Left lung (tissue), 14 donors: Measurements from ENCODE around the gene BEST2. TPM values are rescaled to one million over a fixed set of nuclear protein-coding genes. Genes with fewer than 3 reads are reported as not detected.

Experiments used
- ATAC-seq: fragments of 200-7000 bp; cut with Tn5 transposase; one replicate; pipeline ENCODE4 v1.9.1; 2020; ENCODE audit warnings: moderate library complexity
- DNase-seq, 4 donors: peaks; one replicate each; pipeline ENCODE4 v3.0.0-alpha.2; 2013 to 2020
- H3K27ac ChIP-seq, 2 donors: fragments of 200-600 bp; sonication (generic) in 1 of 2; one replicate each; pipeline versions ENCODE4 v1.5.0 to v1.8.0; 2020 to 2021
- H3K27me3 ChIP-seq, 2 donors: fragments of 200-600 bp; sonication (generic) in 1 of 2; one replicate each; pipeline versions ENCODE4 v1.5.0 to v1.8.0; 2020 to 2021
- H3K36me3 ChIP-seq, 2 donors: fragments of 200-600 bp; sonication (generic) in 1 of 2; one replicate each; pipeline versions ENCODE4 v1.5.0 to v1.8.0; 2020 to 2021
- H3K4me1 ChIP-seq, 2 donors: fragments of 200-600 bp; one replicate each; pipeline ENCODE4 v1.8.0; 2021
- H3K4me3 ChIP-seq, 2 donors: fragments of 200-600 bp; sonication (generic) in 1 of 2; one replicate each; pipeline versions ENCODE4 v1.5.0 to v1.8.0; 2020 to 2021; ENCODE audit warnings: mild to moderate bottlenecking in 1 of 2
- H3K9me3 ChIP-seq, 2 donors: fragments of 200-600 bp; sonication (generic) in 1 of 2; one replicate each; pipeline versions ENCODE4 v1.5.0 to v1.8.0; 2020 to 2021
- intact Hi-C, 2 donors: fragments of 100-400 bp; cut with DNase I; formaldehyde crosslinking; loops; one replicate each; pipeline versions ENCODE4 v1.11.2 to v1.14.2; 2022
- long read RNA-seq, 12 donors: library from polyadenylated mRNA in 2 of 12; unstranded in 2 of 12; transcript quantifications; one replicate each; pipeline ENCODE4 v2.0.0 and lab custom pipeline, GENCODE V29; 2019 to 2026
- polyA plus RNA-seq, 6 donors: library from polyadenylated mRNA; unstranded; fragments of 120-200 nt; gene quantifications; one replicate each; pipeline ENCODE4 v1.2.1, GENCODE V29; 2013; ENCODE audit not compliant: insufficient read length in 6 of 6
- total RNA-seq, 2 donors: library from RNA; stranded (reverse); fragmentation: NEBNext Ultra II Directional; extraction: Animal tissue kit (Norgen Biotek cat#: 25700); gene quantifications; one replicate each; pipeline ENCODE4 v1.2.1, GENCODE V29; 2021
- TF ChIP-seq, protein P1 (sequence below), 2 donors: fragments of 200-600 bp; sonication (generic) in 1 of 2; IDR thresholded peaks; one replicate each; pipeline versions ENCODE4 v1.5.0 to v1.8.0; 2021; ENCODE audit warnings: antibody characterized with exemption in 2 of 2
- donor health status: DM: no; HTN: yes; CAD: no.
- donor health status: DM: no; HTN: no; CAD: no.

Gene BEST2
- total RNA-seq (not detected), polyA plus RNA-seq (under 1 TPM in 4 of 6 donors, not detected in 2; 0.08 to 0.17 (median 0.12) TPM)
- long read RNA-seq, donor 1, result 0 reads
- long read RNA-seq, donor 2, result 0 reads
- long read RNA-seq, donor 3, result 0 reads
- long read RNA-seq, donor 4, result 0 reads
- long read RNA-seq, donor 5, result 0 reads
- long read RNA-seq, donor 6, result 0 reads
- long read RNA-seq, donor 7, result 0 reads
- long read RNA-seq, donor 8, result 0 reads
- long read RNA-seq, donor 9, result 0 reads
- long read RNA-seq, donor 10, result 0 reads
- long read RNA-seq, donor 11, result 0 reads
- long read RNA-seq, donor 12, result 0 reads

DNA sequence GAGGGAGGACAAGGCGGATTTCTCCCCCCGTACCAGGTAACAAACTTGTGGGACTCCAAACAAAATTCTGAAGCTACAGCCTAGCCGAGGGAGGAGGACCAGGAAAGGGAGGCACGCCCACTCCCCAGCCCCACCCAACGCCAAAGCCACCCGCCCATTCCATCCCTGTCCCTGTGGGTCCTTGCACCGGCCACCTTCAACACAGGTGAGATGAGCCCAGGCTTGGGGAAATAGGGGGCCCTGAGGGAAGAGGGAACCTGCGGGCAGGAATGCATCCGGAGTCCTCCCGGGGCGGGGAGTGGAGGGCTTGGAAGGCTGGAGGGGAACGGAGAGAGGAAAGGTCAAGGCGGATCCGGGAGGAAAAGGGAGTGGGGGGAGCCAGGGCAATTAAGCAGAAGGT lies at the start of gene BEST2:
Gene BEST2, plus strand, starts transcription at position 157 of the 400 bp plus-strand sequence. CDS start 802 bp downstream, outside the sequence.
- DNase-seq, result no peak
- H3K4me1 ChIP-seq, result peaks cover 0 to 8% of the 10 kb centered on the region in 2 donors
- peaks cover 0 to 6% of the 10 kb centered on the region in 2 donors for H3K9me3 ChIP-seq
- TF ChIP-seq, protein P1, sequence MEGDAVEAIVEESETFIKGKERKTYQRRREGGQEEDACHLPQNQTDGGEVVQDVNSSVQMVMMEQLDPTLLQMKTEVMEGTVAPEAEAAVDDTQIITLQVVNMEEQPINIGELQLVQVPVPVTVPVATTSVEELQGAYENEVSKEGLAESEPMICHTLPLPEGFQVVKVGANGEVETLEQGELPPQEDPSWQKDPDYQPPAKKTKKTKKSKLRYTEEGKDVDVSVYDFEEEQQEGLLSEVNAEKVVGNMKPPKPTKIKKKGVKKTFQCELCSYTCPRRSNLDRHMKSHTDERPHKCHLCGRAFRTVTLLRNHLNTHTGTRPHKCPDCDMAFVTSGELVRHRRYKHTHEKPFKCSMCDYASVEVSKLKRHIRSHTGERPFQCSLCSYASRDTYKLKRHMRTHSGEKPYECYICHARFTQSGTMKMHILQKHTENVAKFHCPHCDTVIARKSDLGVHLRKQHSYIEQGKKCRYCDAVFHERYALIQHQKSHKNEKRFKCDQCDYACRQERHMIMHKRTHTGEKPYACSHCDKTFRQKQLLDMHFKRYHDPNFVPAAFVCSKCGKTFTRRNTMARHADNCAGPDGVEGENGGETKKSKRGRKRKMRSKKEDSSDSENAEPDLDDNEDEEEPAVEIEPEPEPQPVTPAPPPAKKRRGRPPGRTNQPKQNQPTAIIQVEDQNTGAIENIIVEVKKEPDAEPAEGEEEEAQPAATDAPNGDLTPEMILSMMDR (IDR thresholded peaks at IDR 0.05), result no peak
- intact Hi-C loops, result no loop called here
- H3K36me3 ChIP-seq, result peaks cover 0 to 16% of the 10 kb centered on the region in 2 donors
- peaks cover 0 to 60% of the 10 kb centered on the region in 2 donors for H3K27me3 ChIP-seq
- no peak for ATAC-seq
- no peak within 1 kb of the TSS for H3K4me3 ChIP-seq
- no peak within 1 kb of the TSS for H3K27ac ChIP-seq

DNA sequence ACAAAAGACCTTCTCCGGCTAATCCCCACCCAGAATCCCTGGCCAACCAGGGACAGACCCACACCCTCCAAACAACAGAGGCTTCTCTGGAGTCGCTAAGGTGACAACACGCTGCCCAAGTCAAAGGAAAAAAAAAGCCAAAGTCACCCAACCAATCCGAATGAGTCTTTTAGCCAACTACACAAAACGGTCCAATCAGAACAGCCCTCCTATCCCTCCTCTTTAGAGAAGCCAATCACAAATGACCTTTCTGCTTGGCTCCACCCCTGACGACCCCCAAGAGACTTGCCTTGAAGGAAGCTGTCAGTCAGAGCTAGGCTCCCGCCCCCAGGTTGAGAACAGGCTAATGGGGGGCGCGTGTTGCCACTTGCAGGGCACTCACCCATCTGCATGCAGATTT lies 48.5 kb upstream of the BEST2 start:
- TF ChIP-seq, protein P1 (IDR thresholded peaks at IDR 0.05), result no peak
- peaks cover 0 to 95% of the 10 kb centered on the region in 2 donors for H3K36me3 ChIP-seq

DNA sequence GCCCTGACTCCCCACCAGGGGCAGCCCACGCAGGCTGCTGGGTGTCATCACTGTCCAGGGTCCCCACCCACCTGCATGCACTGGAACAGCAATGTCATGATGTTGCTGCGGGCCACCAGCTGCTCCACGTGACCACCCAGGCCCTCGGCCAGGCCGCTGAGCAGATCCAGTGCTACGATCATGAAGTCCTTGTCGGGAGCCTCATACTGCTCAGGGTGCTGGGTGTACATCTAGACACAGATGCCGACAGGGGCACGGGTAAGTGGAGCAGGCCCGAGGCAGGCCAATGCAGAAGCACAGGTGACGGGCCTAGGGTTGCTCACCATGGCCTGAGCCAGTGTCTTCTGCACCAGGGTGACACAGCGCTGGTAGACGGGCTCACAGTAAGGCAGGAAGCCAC lies 46.4 kb upstream of the BEST2 start:
- Histone ChIP-seq H3K4me3 (no peak overlapping the region), H3K27me3 (no peaks in the 10 kb centered on the region), H3K27ac (no peak overlapping the region), H3K36me3 (peaks cover 0 to 100% of the 10 kb centered on the region in 2 donors), H3K9me3 (no peaks in the 10 kb centered on the region), H3K4me1 (no peaks in the 10 kb centered on the region)
- intact Hi-C loops, result no loop called here
- TF ChIP-seq, protein P1 (IDR thresholded peaks at IDR 0.05), result no peak
- ATAC-seq (no peak), DNase-seq (no peak)

More for the DNA sequence above, 48.5 kb upstream of the BEST2 start:
- no peak for ATAC-seq
- H3K4me1 ChIP-seq, result no peaks in the 10 kb centered on the region
- H3K27ac ChIP-seq, result no peak overlapping the region
- H3K9me3 ChIP-seq, result no peaks in the 10 kb centered on the region
- no peak for DNase-seq
- H3K27me3 ChIP-seq, result no peaks in the 10 kb centered on the region
- no peak overlapping the region for H3K4me3 ChIP-seq
- intact Hi-C loops, result no loop called here

DNA sequence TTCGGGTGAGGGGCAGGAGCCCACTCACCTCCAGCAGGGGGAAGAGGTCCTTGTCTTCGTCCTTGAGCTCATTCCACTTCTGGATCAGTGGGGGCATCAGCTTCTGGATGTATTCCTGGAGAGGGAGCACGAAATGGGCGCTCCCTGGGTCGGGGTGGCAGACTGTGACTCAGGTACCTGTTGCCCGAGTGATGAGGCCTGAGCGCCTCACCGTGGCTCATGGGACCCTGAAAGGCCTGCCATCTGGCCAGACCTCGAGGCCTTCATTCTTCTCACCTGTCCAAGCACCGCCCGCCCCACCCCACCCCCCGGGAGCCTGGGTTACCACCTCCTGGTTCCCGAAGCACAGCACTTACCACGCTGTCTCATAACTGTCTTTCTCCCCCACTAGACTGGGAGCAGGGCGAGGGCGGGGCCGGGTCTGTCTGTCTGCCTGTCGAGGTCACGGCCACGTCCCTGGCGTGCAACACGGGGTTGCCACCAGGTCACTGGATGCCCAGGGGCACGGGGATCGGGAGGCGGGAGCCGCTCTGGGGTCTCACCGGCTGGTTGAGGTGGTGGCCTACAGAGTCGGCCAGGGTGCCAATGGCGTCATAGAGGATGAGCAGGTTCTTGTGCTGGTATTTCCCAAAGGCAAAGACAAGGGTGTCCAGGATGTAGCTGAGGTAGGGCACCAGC lies 45.8 kb upstream of the BEST2 start:
- TF ChIP-seq, protein P1 (IDR thresholded peaks at IDR 0.05), result no peak
- no peak overlapping the region for H3K4me3 ChIP-seq
- no peak for ATAC-seq
- H3K27ac ChIP-seq, result no peak overlapping the region
- intact Hi-C loops, result no loop called here
- no peaks in the 10 kb centered on the region for H3K4me1 ChIP-seq
- H3K9me3 ChIP-seq, result no peaks in the 10 kb centered on the region
- H3K36me3 ChIP-seq, result peaks cover 0 to 100% of the 10 kb centered on the region in 2 donors
- peak in 1 of 4 donors; percentile 76 for DNase-seq
- no peaks in the 10 kb centered on the region for H3K27me3 ChIP-seq

DNA sequence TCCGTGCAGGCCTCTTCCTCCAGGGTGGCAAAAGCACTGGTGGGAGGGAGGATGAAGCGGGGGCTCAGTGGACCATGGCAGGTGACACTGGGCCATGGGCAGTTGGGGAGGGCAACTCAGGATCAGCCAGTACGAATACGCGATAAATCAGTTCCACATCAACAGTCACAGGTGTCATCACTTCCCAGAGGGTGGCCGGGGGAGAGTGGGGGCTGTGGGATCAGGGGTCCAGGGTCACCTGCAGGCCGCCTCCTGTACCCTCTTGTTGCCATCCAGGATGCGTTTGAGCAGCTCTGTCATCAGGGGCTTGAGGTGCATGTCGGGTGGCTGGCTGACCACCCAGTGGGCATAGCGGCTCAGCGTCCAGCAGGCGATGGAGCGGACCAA lies 45.3 kb upstream of the BEST2 start:
- H3K4me1 ChIP-seq, result no peaks in the 10 kb centered on the region
- ATAC-seq, result no peak
- no peaks in the 10 kb centered on the region for H3K9me3 ChIP-seq
- H3K36me3 ChIP-seq, result peaks cover 0 to 100% of the 10 kb centered on the region in 2 donors
- TF ChIP-seq, protein P1 (IDR thresholded peaks at IDR 0.05), result no peak
- H3K27me3 ChIP-seq, result no peaks in the 10 kb centered on the region
- no peak for DNase-seq
- no peak overlapping the region for H3K27ac ChIP-seq
- no peak overlapping the region for H3K4me3 ChIP-seq
- intact Hi-C loops, result no loop called here
